Measurements from ENCODE around the gene DNAJC19.

DNA sequence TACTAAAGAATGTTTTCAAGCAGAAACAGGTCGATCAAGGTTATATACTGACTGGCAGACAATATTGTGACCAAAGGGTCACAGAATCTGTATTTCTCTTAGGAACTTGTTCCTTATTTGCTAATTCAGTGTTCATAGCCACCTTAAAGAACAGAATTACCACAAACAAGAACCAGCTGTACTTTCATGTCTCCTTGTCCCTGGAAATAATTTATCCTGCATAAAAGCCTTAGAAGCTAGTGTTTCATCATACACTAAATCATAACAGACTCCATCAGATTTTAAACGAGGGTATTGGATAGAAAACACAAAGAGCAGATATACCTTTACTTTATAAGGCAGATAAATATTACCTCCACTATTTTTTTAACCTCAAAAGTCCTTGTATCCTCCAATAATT, 6.4 kb downstream of the DNAJC19 start:
- TF ChIP-seq, protein P1, sequence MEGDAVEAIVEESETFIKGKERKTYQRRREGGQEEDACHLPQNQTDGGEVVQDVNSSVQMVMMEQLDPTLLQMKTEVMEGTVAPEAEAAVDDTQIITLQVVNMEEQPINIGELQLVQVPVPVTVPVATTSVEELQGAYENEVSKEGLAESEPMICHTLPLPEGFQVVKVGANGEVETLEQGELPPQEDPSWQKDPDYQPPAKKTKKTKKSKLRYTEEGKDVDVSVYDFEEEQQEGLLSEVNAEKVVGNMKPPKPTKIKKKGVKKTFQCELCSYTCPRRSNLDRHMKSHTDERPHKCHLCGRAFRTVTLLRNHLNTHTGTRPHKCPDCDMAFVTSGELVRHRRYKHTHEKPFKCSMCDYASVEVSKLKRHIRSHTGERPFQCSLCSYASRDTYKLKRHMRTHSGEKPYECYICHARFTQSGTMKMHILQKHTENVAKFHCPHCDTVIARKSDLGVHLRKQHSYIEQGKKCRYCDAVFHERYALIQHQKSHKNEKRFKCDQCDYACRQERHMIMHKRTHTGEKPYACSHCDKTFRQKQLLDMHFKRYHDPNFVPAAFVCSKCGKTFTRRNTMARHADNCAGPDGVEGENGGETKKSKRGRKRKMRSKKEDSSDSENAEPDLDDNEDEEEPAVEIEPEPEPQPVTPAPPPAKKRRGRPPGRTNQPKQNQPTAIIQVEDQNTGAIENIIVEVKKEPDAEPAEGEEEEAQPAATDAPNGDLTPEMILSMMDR (IDR thresholded peaks at IDR 0.05), result no peak
- TF ChIP-seq POLR2A (IDR thresholded peaks at IDR 0.05), result no peak

Measured in esophagus squamous epithelium (tissue), 4 donors.